WTC11 (cell line): ENCODE measurements around the gene SYN1. TPM values are rescaled to one million over a fixed set of nuclear protein-coding genes. Genes with fewer than 3 reads are reported as not detected.

Source experiments
- ATAC-seq: fragments of 200-7000 bp; cut with Tn5 transposase; 2 replicates; pipeline ENCODE4 v1.10.0; 2021; ENCODE audit warnings: mild to moderate bottlenecking, moderate library complexity
- CTCF ChIA-PET: fragments of 300-600 bp; sonication (Branson Sonifier 250); formaldehyde crosslinking; loops from one replicate; lab custom pipeline; 2021; ENCODE audit warnings: antibody characterized with exemption; lab: Charles Lee
- POLR2A ChIA-PET: fragments of 350-600 bp; sonication (Branson Sonifier 250); formaldehyde crosslinking; loops from one replicate; lab custom pipeline; 2021; ENCODE audit warnings: antibody characterized with exemption; lab: Charles Lee
- DNase-seq: peaks from one replicate; pipeline ENCODE4 v3.0.0; 2021; ENCODE audit warnings: low spot score
- H3K27ac Mint-ChIP-seq: 2 replicates; pipeline ENCODE4 v1.8.0; 2021; ENCODE audit warnings: mixed read lengths
- H3K27me3 Mint-ChIP-seq: 2 replicates; pipeline ENCODE4 v1.8.0; 2021; ENCODE audit warnings: low read depth, mild to moderate bottlenecking, moderate library complexity, mixed read lengths
- H3K36me3 Mint-ChIP-seq: 2 replicates; pipeline ENCODE4 v1.8.0; 2021; ENCODE audit warnings: mixed read lengths
- H3K4me1 Mint-ChIP-seq: 2 replicates; pipeline ENCODE4 v1.8.0; 2022; ENCODE audit warnings: mixed read lengths
- H3K4me3 Mint-ChIP-seq: 2 replicates; pipeline ENCODE4 v1.8.0; 2021; ENCODE audit warnings: mild to moderate bottlenecking, moderate library complexity, mixed read lengths
- H3K9me3 Mint-ChIP-seq: 2 replicates; pipeline ENCODE4 v1.8.0; 2021; ENCODE audit warnings: mixed read lengths
- AFF4 ChIP-seq: sonication (generic); formaldehyde crosslinking; IDR thresholded peaks from 2 replicates; pipeline ENCODE4 v1.8.1; 2023; ENCODE audit warnings: mild to moderate bottlenecking, missing genetic modification reagents, borderline replicate concordance
- CREB1 ChIP-seq: sonication (generic); formaldehyde crosslinking; IDR thresholded peaks from 2 replicates; pipeline ENCODE4 v1.8.0; 2023; ENCODE audit warnings: mild to moderate bottlenecking, missing genetic modification reagents
- CREM ChIP-seq: sonication (generic); formaldehyde crosslinking; IDR thresholded peaks from 2 replicates; pipeline ENCODE4 v1.8.1; 2022; ENCODE audit warnings: mild to moderate bottlenecking, missing genetic modification reagents, moderate library complexity
- ELF4 ChIP-seq: sonication (generic); formaldehyde crosslinking; IDR thresholded peaks from 2 replicates; pipeline ENCODE4 v1.8.1; 2022; ENCODE audit warnings: low read depth, mild to moderate bottlenecking, moderate library complexity, missing genetic modification reagents
- FOXP1 ChIP-seq: sonication (generic); formaldehyde crosslinking; IDR thresholded peaks from 2 replicates; pipeline ENCODE4 v1.8.0; 2022; ENCODE audit warnings: missing genetic modification reagents, mild to moderate bottlenecking, moderate library complexity, borderline replicate concordance
- FOXP4 ChIP-seq: sonication (generic); formaldehyde crosslinking; IDR thresholded peaks from 2 replicates; pipeline ENCODE4 v1.8.0; 2022; ENCODE audit warnings: mild to moderate bottlenecking, missing genetic modification reagents
- GABPB1 ChIP-seq: sonication (generic); formaldehyde crosslinking; IDR thresholded peaks from 2 replicates; pipeline ENCODE4 v1.8.1; 2023; ENCODE audit warnings: mild to moderate bottlenecking, missing genetic modification reagents
- GRHL2 ChIP-seq: fragments of 250-450 bp; sonication (Bioruptor Pico); IDR thresholded peaks from 2 replicates; pipeline ENCODE4 v1.8.0; 2022; ENCODE audit warnings: mild to moderate bottlenecking, moderate library complexity; ENCODE audit not compliant: insufficient replicate concordance, severe bottlenecking
- IRF2 ChIP-seq: sonication (generic); formaldehyde crosslinking; IDR thresholded peaks from 2 replicates; pipeline ENCODE4 v1.8.0; 2022; ENCODE audit warnings: low read depth, missing genetic modification reagents, borderline replicate concordance
- MYBL2 ChIP-seq: sonication (generic); formaldehyde crosslinking; IDR thresholded peaks from 2 replicates; pipeline ENCODE4 v1.8.1; 2023; ENCODE audit warnings: mild to moderate bottlenecking, moderate library complexity, missing genetic modification reagents
- TEAD1 ChIP-seq: sonication (generic); formaldehyde crosslinking; IDR thresholded peaks from 2 replicates; pipeline ENCODE4 v1.8.0; 2022; ENCODE audit warnings: mild to moderate bottlenecking, missing genetic modification reagents
- TEAD4 ChIP-seq: sonication (generic); formaldehyde crosslinking; IDR thresholded peaks from 2 replicates; pipeline ENCODE4 v1.8.0; 2022; ENCODE audit warnings: mild to moderate bottlenecking, missing genetic modification reagents
- ZNF121 ChIP-seq: sonication (generic); formaldehyde crosslinking; IDR thresholded peaks from 2 replicates; pipeline ENCODE4 v1.8.0; 2023; ENCODE audit warnings: missing genetic modification reagents
- ZNF219 ChIP-seq: sonication (generic); formaldehyde crosslinking; IDR thresholded peaks from 2 replicates; pipeline ENCODE4 v1.8.0; 2023; ENCODE audit warnings: missing genetic modification reagents, mild to moderate bottlenecking, borderline replicate concordance
- ZNF425 ChIP-seq: fragments of 250-450 bp; sonication (Bioruptor Pico); conservative IDR thresholded peaks from 2 replicates; pipeline ENCODE4 v1.9.0; 2021; ENCODE audit warnings: mild to moderate bottlenecking
- total RNA-seq: library from RNA; stranded (reverse); gene quantifications from 3 replicates; pipeline ENCODE4 v1.2.3, GENCODE V29; 2021

The SYN1 gene
- total RNA-seq, 1 experiment from 2014 or later, result 7.1 TPM

- H3K36me3 Mint-ChIP-seq, result no peaks in the 10 kb centered on the region
- no peak for TF ChIP-seq TEAD4 (CRISPR knock-in tag)
- ATAC-seq, result peak; percentile 45
- peak; percentile 44 for DNase-seq
- H3K4me1 Mint-ChIP-seq, result peaks cover 26% of the 10 kb centered on the region
- no peak overlapping the region for H3K4me3 Mint-ChIP-seq
- no peaks in the 10 kb centered on the region for H3K9me3 Mint-ChIP-seq
- POLR2A ChIA-PET, result no interaction called here
- CTCF ChIA-PET, result interaction anchor here (0.8 to 1.5 kb wide), 5 partner anchors 11 to 62 kb away, joined by 3 to 4 read pairs (median 3); no protein-coding TSS in a partner anchor
- H3K27me3 Mint-ChIP-seq, result no peaks in the 10 kb centered on the region; the same call in 1 of the 2 replicates
- no peak overlapping the region for H3K27ac Mint-ChIP-seq
Measured at GRCh38 chrX:47585273-47585672, 34.4 kb downstream of the SYN1 start.

- H3K27ac Mint-ChIP-seq, result no peak overlapping the region
- TF ChIP-seq FOXP4 (CRISPR knock-in tag), result no peak
- no peak for TF ChIP-seq IRF2 (CRISPR knock-in tag)
- TF ChIP-seq ZNF121, result no peak
- TF ChIP-seq ZNF425, result no peak
- no peak for TF ChIP-seq ELF4 (CRISPR knock-in tag)
- no peak for TF ChIP-seq CREB1 (CRISPR knock-in tag)
- TF ChIP-seq GABPB1 (CRISPR knock-in tag), result no peak
- TF ChIP-seq AFF4 (CRISPR knock-in tag), result no peak
- TF ChIP-seq FOXP1 (CRISPR knock-in tag), result no peak
- no peak for TF ChIP-seq CREM
- ChIA-PET POLR2A (no interaction called here), CTCF (interaction anchor here (1.0 to 1.5 kb wide), 3 partner anchors 11 to 44 kb away, joined by 3 to 4 read pairs (median 4); no protein-coding TSS in a partner anchor)
- ATAC-seq (no peak), DNase-seq (no peak)
- H3K9me3 Mint-ChIP-seq, result no peaks in the 10 kb centered on the region
- H3K4me3 Mint-ChIP-seq, result no peak overlapping the region
- H3K36me3 Mint-ChIP-seq, result no peaks in the 10 kb centered on the region
- no peaks in the 10 kb centered on the region; the same call in 1 of the 2 replicates for H3K27me3 Mint-ChIP-seq
- H3K4me1 Mint-ChIP-seq, result peaks cover 26% of the 10 kb centered on the region
Measured at GRCh38 chrX:47584714-47585113, 34.9 kb downstream of the SYN1 start.

GRCh38 chrX:47583240-47583861 lies 36.3 kb downstream of the SYN1 start:
- no peaks in the 10 kb centered on the region; the same call in 1 of the 2 replicates for H3K27me3 Mint-ChIP-seq
- TF ChIP-seq ZNF219 (CRISPR knock-in tag) (no peak), GABPB1 (CRISPR knock-in tag) (no peak), TEAD1 (CRISPR knock-in tag) (no peak), TEAD4 (CRISPR knock-in tag) (no peak), GRHL2 (CRISPR knock-in tag) (no peak), MYBL2 (CRISPR knock-in tag) (no peak), ZNF121 (no peak)
- CTCF ChIA-PET, result no interaction called here
- H3K4me1 Mint-ChIP-seq, result peaks cover 27% of the 10 kb centered on the region
- POLR2A ChIA-PET, result no interaction called here
- peak overlapping the region; percentile 31; the same call in 1 of the 2 replicates for H3K4me3 Mint-ChIP-seq
- ATAC-seq, result no peak
- no peaks in the 10 kb centered on the region for H3K36me3 Mint-ChIP-seq
- DNase-seq, result no peak
- no peaks in the 10 kb centered on the region for H3K9me3 Mint-ChIP-seq
- peak overlapping the region; percentile 38 for H3K27ac Mint-ChIP-seq
